ENCODE measurements around the gene IFNL1.

GRCh38 chr19:39341719-39342604, 45.8 kb downstream of the IFNL1 start, which contains the start of gene SAMD4B:
- TF ChIP-seq CTCF (IDR thresholded peaks at IDR 0.05; ENCODE audit: low read depth, low read length, poor library complexity, severe bottlenecking) = peak; percentile 50
- no peak for TF ChIP-seq EZH2phosphoT487 (IDR thresholded peaks at IDR 0.05; ENCODE audit: borderline replicate concordance, low read length)

Measured in DOHH2 (cell line).